DOHH2 (cell line): ENCODE results near the gene KIF16B.

Experiments used
- H3F3A ChIP-seq: fragments of 200-600 bp; sonication (generic), shearing (Covaris generic); 2 replicates; pipeline ENCODE4 v1.6.0; 2016; ENCODE audit warnings: antibody characterized with exemption, mild to moderate bottlenecking; ENCODE audit not compliant: control insufficient read depth, insufficient read depth
- H3K27ac ChIP-seq: fragments of 200-600 bp; sonication (generic); 2 replicates; pipeline ENCODE4 v1.5.1; 2014; ENCODE audit warnings: low read depth, mild to moderate bottlenecking, low read length, moderate library complexity
- H3K27me3 ChIP-seq: fragments of 200-600 bp; sonication (generic); 2 replicates; pipeline ENCODE4 v1.6.1; 2014; ENCODE audit warnings: mild to moderate bottlenecking, low read length, mixed read lengths; ENCODE audit not compliant: control insufficient read depth
- H3K36me3 ChIP-seq: fragments of 200-600 bp; sonication (generic); 2 replicates; pipeline ENCODE4 v1.6.1; 2014; ENCODE audit warnings: mild to moderate bottlenecking, low read length, moderate library complexity, mixed read lengths; ENCODE audit not compliant: control insufficient read depth
- H3K4me1 ChIP-seq: fragments of 200-600 bp; sonication (generic); 2 replicates; pipeline ENCODE4 v1.6.1; 2014; ENCODE audit warnings: mild to moderate bottlenecking, low read length, mixed read lengths; ENCODE audit not compliant: control insufficient read depth
- H3K4me2 ChIP-seq: fragments of 200-600 bp; sonication (generic); 2 replicates; pipeline ENCODE4 v1.6.0; 2014; ENCODE audit warnings: mild to moderate bottlenecking, low read length, moderate library complexity
- H3K4me3 ChIP-seq: fragments of 200-600 bp; sonication (generic); 2 replicates; pipeline ENCODE4 v1.5.1; 2014; ENCODE audit warnings: mild to moderate bottlenecking, low read length, mixed read lengths
- H3K79me2 ChIP-seq: fragments of 200-600 bp; sonication (generic); 2 replicates; pipeline ENCODE4 v1.6.1; 2014; ENCODE audit warnings: mild to moderate bottlenecking, low read length, mixed read lengths; ENCODE audit not compliant: control insufficient read depth
- H3K9me2 ChIP-seq: fragments of 200-600 bp; sonication (generic); replicated peaks from 2 replicates; pipeline ENCODE4 v1.6.1; 2014; ENCODE audit warnings: mild to moderate bottlenecking, low read length, mixed read lengths; ENCODE audit not compliant: control insufficient read depth
- H3K9me3 ChIP-seq: fragments of 200-600 bp; sonication (generic); 2 replicates; pipeline ENCODE4 v1.6.1; 2014; ENCODE audit warnings: antibody characterized with exemption, low read length, mixed read lengths; ENCODE audit not compliant: control insufficient read depth, insufficient read depth
- H4K20me1 ChIP-seq: fragments of 200-600 bp; sonication (generic); 2 replicates; pipeline ENCODE4 v1.6.0; 2014; ENCODE audit warnings: low read depth, mild to moderate bottlenecking, antibody characterized with exemption, low read length, moderate library complexity; ENCODE audit not compliant: control insufficient read depth, insufficient read depth
- CTCF ChIP-seq: fragments of 200-600 bp; sonication (generic); IDR thresholded peaks from one replicate; pipeline ENCODE4 v1.5.1; 2014; ENCODE audit warnings: antibody characterized with exemption, mild to moderate bottlenecking, low read depth, low read length; ENCODE audit not compliant: poor library complexity, severe bottlenecking
- EZH2phosphoT487 ChIP-seq: fragments of 200-600 bp; sonication (generic); IDR thresholded peaks from 2 replicates; pipeline ENCODE4 v1.6.1; 2017; ENCODE audit warnings: borderline replicate concordance, mild to moderate bottlenecking, antibody characterized with exemption, low read length, moderate library complexity, mixed read lengths

Gene KIF16B

GRCh38 chr20:16314748-16315159 lies 258.5 kb downstream of the KIF16B start:
- no peaks in the 10 kb centered on the region for H3K36me3 ChIP-seq
- no peak overlapping the region for H3K27ac ChIP-seq
- no peak overlapping the region for H3K4me2 ChIP-seq
- H3K4me1 ChIP-seq = no peaks in the 10 kb centered on the region
- H3K9me3 ChIP-seq = no peaks in the 10 kb centered on the region
- H3K9me2 ChIP-seq = no peaks in the 10 kb centered on the region
- H3K79me2 ChIP-seq = no peaks in the 10 kb centered on the region
- no peaks in the 10 kb centered on the region for H4K20me1 ChIP-seq
- no peaks in the 10 kb centered on the region for H3F3A ChIP-seq
- TF ChIP-seq CTCF = no peak
- no peak for TF ChIP-seq EZH2phosphoT487
- H3K4me3 ChIP-seq = no peak overlapping the region
- no peaks in the 10 kb centered on the region for H3K27me3 ChIP-seq

- no peak overlapping the region for H3K4me2 ChIP-seq
- no peaks in the 10 kb centered on the region for H3K27me3 ChIP-seq
- H4K20me1 ChIP-seq = no peaks in the 10 kb centered on the region
- H3F3A ChIP-seq = no peaks in the 10 kb centered on the region
- TF ChIP-seq CTCF (no peak), EZH2phosphoT487 (no peak)
- H3K4me1 ChIP-seq = no peaks in the 10 kb centered on the region
- no peak overlapping the region for H3K4me3 ChIP-seq
- no peaks in the 10 kb centered on the region for H3K9me2 ChIP-seq
- H3K9me3 ChIP-seq = no peaks in the 10 kb centered on the region
- no peaks in the 10 kb centered on the region for H3K36me3 ChIP-seq
- H3K27ac ChIP-seq = no peak overlapping the region
- H3K79me2 ChIP-seq = no peaks in the 10 kb centered on the region
These were observed 258.9 kb downstream of the KIF16B start for GRCh38 chr20:16314320-16314719.

GRCh38 chr20:16313917-16314316 lies 259.3 kb downstream of the KIF16B start:
- no peaks in the 10 kb centered on the region for H3F3A ChIP-seq
- H3K27ac ChIP-seq = no peak overlapping the region
- H4K20me1 ChIP-seq = no peaks in the 10 kb centered on the region
- no peak for TF ChIP-seq EZH2phosphoT487
- no peak for TF ChIP-seq CTCF
- H3K4me3 ChIP-seq = no peak overlapping the region
- no peaks in the 10 kb centered on the region for H3K9me3 ChIP-seq
- H3K27me3 ChIP-seq = no peaks in the 10 kb centered on the region
- no peak overlapping the region for H3K4me2 ChIP-seq
- H3K36me3 ChIP-seq = no peaks in the 10 kb centered on the region
- H3K9me2 ChIP-seq = no peaks in the 10 kb centered on the region
- no peaks in the 10 kb centered on the region for H3K79me2 ChIP-seq
- no peaks in the 10 kb centered on the region for H3K4me1 ChIP-seq

GRCh38 chr20:16312998-16313397 lies 260.2 kb downstream of the KIF16B start:
- H3K27ac ChIP-seq = no peak overlapping the region
- H3K36me3 ChIP-seq = no peaks in the 10 kb centered on the region
- H4K20me1 ChIP-seq = no peaks in the 10 kb centered on the region
- H3K4me3 ChIP-seq = no peak overlapping the region
- H3K9me2 ChIP-seq = no peaks in the 10 kb centered on the region
- no peaks in the 10 kb centered on the region for H3K79me2 ChIP-seq
- no peaks in the 10 kb centered on the region for H3K27me3 ChIP-seq
- no peak overlapping the region for H3K4me2 ChIP-seq
- no peaks in the 10 kb centered on the region for H3K9me3 ChIP-seq
- TF ChIP-seq EZH2phosphoT487 = no peak
- TF ChIP-seq CTCF = no peak
- no peaks in the 10 kb centered on the region for H3F3A ChIP-seq
- no peaks in the 10 kb centered on the region for H3K4me1 ChIP-seq
